Stromal cell of bone marrow (primary cell): ENCODE measurements around the gene PRDX1.

Experiments
- DNase-seq: peaks from one replicate; pipeline ENCODE4 v3.0.0-alpha.2; 2012; ENCODE audit warnings: low read depth

PRDX1 gene

DNA sequence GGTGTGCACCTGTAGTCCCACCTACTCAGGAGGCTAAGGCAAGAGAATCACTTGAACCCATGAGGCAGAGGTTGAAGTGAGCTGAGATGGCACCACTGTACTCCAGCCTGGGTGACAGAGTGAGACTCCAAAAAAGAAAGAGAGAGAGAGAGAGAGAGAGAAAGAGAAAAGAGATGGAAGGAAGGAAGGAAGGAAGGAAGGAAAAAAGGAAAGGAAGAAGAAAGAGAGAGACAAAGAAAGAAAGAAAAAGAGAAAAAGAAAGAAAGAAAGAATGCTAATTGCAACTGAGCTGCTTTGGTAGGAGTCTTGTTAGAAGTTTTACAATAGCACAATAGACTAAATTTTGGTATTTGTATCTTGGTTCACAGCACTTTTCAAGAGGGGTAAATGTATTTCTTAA lies 56.4 kb downstream of the PRDX1 start:
- no peak for DNase-seq
